ENCODE data around the gene NUDT16L1. TPM values are rescaled to one million over a fixed set of nuclear protein-coding genes. Genes with fewer than 3 reads are reported as not detected.

Gene NUDT16L1
- total RNA-seq, 2 donors from 2014 or later: 16.8 to 24.0 TPM

GRCh38 chr16:4674926-4675530 is 18.3 kb upstream of the NUDT16L1 start:
- no peak for ATAC-seq (ENCODE audit: insufficient number of reproducible peaks, low FRiP score, low read depth)
- Histone ChIP-seq H3K36me3 (peaks cover 33% of the 10 kb centered on the region), H3K9me3 (no peaks in the 10 kb centered on the region), H3K27ac (no peak overlapping the region), H3K4me1 (ENCODE audit: control insufficient read depth in 1 of 2, low read depth in 2 of 2) (no peaks in the 10 kb centered on the region), H3K27me3 (replicated peaks; ENCODE audit: insufficient read depth) (no peaks in the 10 kb centered on the region), H3K4me3 (no peak overlapping the region)
- DNase-seq (ENCODE audit: low spot score): no peak
- TF ChIP-seq, protein P1, sequence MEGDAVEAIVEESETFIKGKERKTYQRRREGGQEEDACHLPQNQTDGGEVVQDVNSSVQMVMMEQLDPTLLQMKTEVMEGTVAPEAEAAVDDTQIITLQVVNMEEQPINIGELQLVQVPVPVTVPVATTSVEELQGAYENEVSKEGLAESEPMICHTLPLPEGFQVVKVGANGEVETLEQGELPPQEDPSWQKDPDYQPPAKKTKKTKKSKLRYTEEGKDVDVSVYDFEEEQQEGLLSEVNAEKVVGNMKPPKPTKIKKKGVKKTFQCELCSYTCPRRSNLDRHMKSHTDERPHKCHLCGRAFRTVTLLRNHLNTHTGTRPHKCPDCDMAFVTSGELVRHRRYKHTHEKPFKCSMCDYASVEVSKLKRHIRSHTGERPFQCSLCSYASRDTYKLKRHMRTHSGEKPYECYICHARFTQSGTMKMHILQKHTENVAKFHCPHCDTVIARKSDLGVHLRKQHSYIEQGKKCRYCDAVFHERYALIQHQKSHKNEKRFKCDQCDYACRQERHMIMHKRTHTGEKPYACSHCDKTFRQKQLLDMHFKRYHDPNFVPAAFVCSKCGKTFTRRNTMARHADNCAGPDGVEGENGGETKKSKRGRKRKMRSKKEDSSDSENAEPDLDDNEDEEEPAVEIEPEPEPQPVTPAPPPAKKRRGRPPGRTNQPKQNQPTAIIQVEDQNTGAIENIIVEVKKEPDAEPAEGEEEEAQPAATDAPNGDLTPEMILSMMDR (IDR thresholded peaks at IDR 0.05): no peak

DNA sequence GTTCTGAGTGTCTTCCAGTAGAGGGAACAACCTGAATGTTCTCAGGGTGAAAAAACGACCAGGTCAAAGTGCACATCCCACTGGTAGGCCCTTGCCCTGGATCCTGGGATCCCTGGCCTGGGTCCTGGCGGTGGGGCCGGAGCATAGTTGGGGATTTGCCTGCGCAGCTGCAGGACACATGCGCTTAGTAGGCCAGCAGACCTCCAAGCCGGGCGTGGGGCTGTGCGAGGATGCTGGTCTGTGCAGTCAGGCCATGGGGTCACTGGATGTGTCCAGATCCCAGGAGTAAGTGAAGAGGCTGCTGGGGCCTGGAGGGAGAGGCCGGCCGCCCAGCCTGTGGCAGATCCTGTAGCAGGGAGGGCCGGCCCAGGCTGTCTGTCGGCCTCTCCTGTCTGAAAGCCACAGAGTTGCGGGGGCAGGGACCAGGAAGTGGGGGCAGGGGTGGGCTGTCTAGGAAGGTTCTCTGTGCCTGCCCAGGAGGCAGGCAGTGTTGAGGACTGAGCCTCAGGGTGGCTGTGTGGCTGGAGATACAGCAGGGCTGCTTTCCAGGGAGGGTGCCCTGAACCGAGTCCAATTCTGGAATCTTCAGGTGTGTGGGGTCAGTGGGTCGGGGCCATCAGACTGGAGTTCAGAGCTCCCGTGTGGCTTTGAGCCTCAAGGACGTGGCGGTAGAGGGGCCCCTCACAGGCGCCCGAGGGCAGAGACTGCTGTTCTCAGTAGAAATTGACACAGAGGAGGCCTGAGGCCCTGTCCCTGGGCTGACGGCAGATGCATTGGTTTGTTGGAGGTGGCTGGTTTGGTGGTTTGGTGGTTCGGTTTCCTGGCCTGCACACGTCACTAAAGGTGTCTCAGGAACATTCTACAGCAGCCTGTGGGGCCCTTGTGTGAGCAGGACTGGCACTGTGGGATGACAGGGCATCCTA is 17.2 kb upstream of the NUDT16L1 start:
- DNase-seq (ENCODE audit: low spot score): no peak
- H3K36me3 ChIP-seq: peaks cover 33% of the 10 kb centered on the region
- H3K27me3 ChIP-seq (replicated peaks; ENCODE audit: insufficient read depth): no peaks in the 10 kb centered on the region
- TF ChIP-seq, protein P1 (IDR thresholded peaks at IDR 0.05): no peak
- no peak overlapping the region for H3K27ac ChIP-seq
- H3K4me3 ChIP-seq: no peak overlapping the region
- no peaks in the 10 kb centered on the region for H3K9me3 ChIP-seq
- ATAC-seq (ENCODE audit: insufficient number of reproducible peaks, low FRiP score, low read depth): no peak
- no peaks in the 10 kb centered on the region for H3K4me1 ChIP-seq (ENCODE audit: control insufficient read depth in 1 of 2, low read depth in 2 of 2)

DNA sequence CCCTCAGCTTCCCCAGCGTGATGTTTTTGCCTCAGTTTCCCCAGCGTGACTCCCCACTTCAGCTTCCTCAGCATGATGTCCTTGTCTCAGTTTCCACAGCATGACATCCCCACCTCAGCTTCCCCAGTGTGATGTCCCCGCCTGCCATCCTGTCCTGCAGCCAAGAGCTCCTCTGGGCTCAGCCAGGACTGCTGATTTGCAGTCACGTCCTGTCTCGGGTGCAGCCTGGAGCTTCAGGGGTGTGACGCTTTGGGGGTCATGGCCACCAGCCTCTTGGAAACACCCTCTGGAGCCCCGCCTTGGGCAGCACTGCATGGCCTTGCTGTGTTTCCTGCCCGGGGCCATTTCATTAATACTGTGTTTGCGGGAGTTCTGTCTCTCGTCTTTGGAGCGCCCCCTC is 16.5 kb upstream of the NUDT16L1 start:
- ATAC-seq (ENCODE audit: insufficient number of reproducible peaks, low FRiP score, low read depth) (no peak), DNase-seq (ENCODE audit: low spot score) (no peak)
- Histone ChIP-seq H3K27ac (no peak overlapping the region), H3K27me3 (replicated peaks; ENCODE audit: insufficient read depth) (no peaks in the 10 kb centered on the region), H3K4me3 (no peak overlapping the region), H3K9me3 (no peaks in the 10 kb centered on the region), H3K4me1 (ENCODE audit: control insufficient read depth in 1 of 2, low read depth in 2 of 2) (no peaks in the 10 kb centered on the region), H3K36me3 (peaks cover 32% of the 10 kb centered on the region)
- TF ChIP-seq, protein P1 (IDR thresholded peaks at IDR 0.05): no peak

GRCh38 chr16:4677390-4677789 is 16.0 kb upstream of the NUDT16L1 start:
- no peak overlapping the region for H3K27ac ChIP-seq
- H3K4me3 ChIP-seq: no peak overlapping the region
- H3K9me3 ChIP-seq: no peaks in the 10 kb centered on the region
- H3K4me1 ChIP-seq (ENCODE audit: control insufficient read depth in 1 of 2, low read depth in 2 of 2): no peaks in the 10 kb centered on the region
- TF ChIP-seq, protein P1 (IDR thresholded peaks at IDR 0.05): no peak
- DNase-seq (ENCODE audit: low spot score) (no peak), ATAC-seq (ENCODE audit: insufficient number of reproducible peaks, low FRiP score, low read depth) (no peak)
- peaks cover 35% of the 10 kb centered on the region for H3K36me3 ChIP-seq
- H3K27me3 ChIP-seq (replicated peaks; ENCODE audit: insufficient read depth): no peaks in the 10 kb centered on the region

GRCh38 chr16:4677994-4678393 is 15.4 kb upstream of the NUDT16L1 start:
- DNase-seq (ENCODE audit: low spot score) (no peak), ATAC-seq (ENCODE audit: insufficient number of reproducible peaks, low FRiP score, low read depth) (no peak)
- H3K4me1 ChIP-seq (ENCODE audit: control insufficient read depth in 1 of 2, low read depth in 2 of 2): no peaks in the 10 kb centered on the region
- no peaks in the 10 kb centered on the region for H3K27me3 ChIP-seq (replicated peaks; ENCODE audit: insufficient read depth)
- TF ChIP-seq, protein P1 (IDR thresholded peaks at IDR 0.05): no peak
- no peak overlapping the region for H3K4me3 ChIP-seq
- H3K27ac ChIP-seq: no peak overlapping the region
- H3K36me3 ChIP-seq: peaks cover 40% of the 10 kb centered on the region
- H3K9me3 ChIP-seq: no peaks in the 10 kb centered on the region

All from thoracic aorta (tissue), 2 donors.